Body of pancreas (tissue), 4 donors: Measurements from ENCODE around the gene GMDS. TPM values are rescaled to one million over a fixed set of nuclear protein-coding genes. Genes with fewer than 3 reads are reported as not detected.

Experiments
- ATAC-seq: fragments of 150-250 bp; one replicate; pipeline ENCODE4 v1.9.1; 2016
- DNase-seq, 4 donors: peaks; one replicate each; pipeline ENCODE4 v3.0.0-alpha.2; 2019
- H3K27ac ChIP-seq, 4 donors: fragments of 200-600 bp; sonication (generic); 1 replicate in 3 of 4; 2 replicates in 1 of 4; pipeline versions ENCODE4 v1.5.1 to v1.6.1; 2016 to 2019; ENCODE audit warnings: mild to moderate bottlenecking in 1 of 4, mixed read lengths in 1 of 4, moderate library complexity in 1 of 4
- H3K27me3 ChIP-seq, 2 donors: fragments of 200-600 bp; sonication (generic); one replicate each; pipeline ENCODE4 v1.6.0; 2016; ENCODE audit warnings: mild to moderate bottlenecking in 1 of 2
- H3K36me3 ChIP-seq, 2 donors: fragments of 200-600 bp; sonication (generic); replicated peaks in 1 of 2; 2 replicates each; pipeline ENCODE4 v1.5.1; 2016; ENCODE audit warnings: low read depth in 2 of 2; ENCODE audit not compliant: insufficient read depth in 1 of 2
- H3K4me1 ChIP-seq: fragments of 200-600 bp; sonication (generic); one replicate; pipeline ENCODE4 v1.6.0; 2016
- H3K4me3 ChIP-seq, 2 donors: fragments of 200-600 bp; sonication (generic); 1 replicate in 1 of 2; 2 replicates in 1 of 2; pipeline ENCODE4 v1.5.1; 2016 to 2019
- H3K9me3 ChIP-seq, 3 donors: fragments of 200-600 bp; sonication (generic); 1 replicate in 2 of 3; 2 replicates in 1 of 3; pipeline ENCODE4 v1.5.1; 2016
- CTCF ChIP-seq, 7 experiments: fragments of 450-650 bp in 4 of 7; fragments of 200-600 bp in 3 of 7; sonication (generic) in 3 of 7; IDR thresholded peaks; one replicate each; pipeline ENCODE4 v1.5.1; 2016 to 2019; ENCODE audit warnings: antibody characterized with exemption in 7 of 7
- POLR2A ChIP-seq, 3 donors: fragments of 450-650 bp; IDR thresholded peaks; one replicate each; pipeline ENCODE4 v1.6.1; 2016; ENCODE audit warnings: antibody characterized with exemption in 3 of 3, mild to moderate bottlenecking in 2 of 3
- WGBS, 2 donors: methylation state at CpG; one replicate each; pipeline ENCODE4 v1.1.5; 2017; 5-methylcytosine and 5-hydroxymethylcytosine counted together
- intact Hi-C: fragments of 100-400 bp; cut with DNase I; formaldehyde crosslinking; loops from one replicate; pipeline ENCODE4 v1.15.1; 2023
- total RNA-seq, 2 donors: library from RNA; depleted of rRNA; stranded (reverse); fragments of >200 nt; gene quantifications; one replicate each; pipeline ENCODE4 v1.1.0, GENCODE V29; 2016

Gene GMDS
- total RNA-seq, 2 donors from 2014 or later: 34.5 to 63.3 TPM

GRCh38 chr6:1679688-1680068 is 565.7 kb downstream of the GMDS start:
- TF ChIP-seq POLR2A (IDR thresholded peaks at IDR 0.05): no peak
- TF ChIP-seq CTCF (IDR thresholded peaks at IDR 0.05): no peak
- Histone ChIP-seq H3K4me1 (peaks cover 23% of the 10 kb centered on the region), H3K36me3 (no peaks in the 10 kb centered on the region), H3K9me3 (no peaks in the 10 kb centered on the region), H3K27ac (no peak overlapping the region), H3K4me3 (no peak overlapping the region), H3K27me3 (no peaks in the 10 kb centered on the region)
- DNase-seq (no peak), ATAC-seq (no peak)
- WGBS, 2 donors: 29 to 30% methylated on average over 2 of the region's 2 CpGs
- intact Hi-C loops: no loop called here

- no peak for TF ChIP-seq CTCF (IDR thresholded peaks at IDR 0.05)
- TF ChIP-seq POLR2A (IDR thresholded peaks at IDR 0.05): no peak
- peak overlapping the region in 2 of 4 donors; percentile 36 to 50 for H3K27ac ChIP-seq
- DNase-seq (no peak), ATAC-seq (no peak)
- H3K36me3 ChIP-seq: no peaks in the 10 kb centered on the region
- intact Hi-C loops: no loop called here
- H3K9me3 ChIP-seq: no peaks in the 10 kb centered on the region
- 73 to 76% methylated on average over 13 of the region's 13 CpGs for WGBS, 2 donors
- no peaks in the 10 kb centered on the region for H3K27me3 ChIP-seq
- H3K4me3 ChIP-seq: no peak overlapping the region
- H3K4me1 ChIP-seq: peaks cover 23% of the 10 kb centered on the region
Observed at GRCh38 chr6:1679031-1679687, 566.2 kb downstream of the GMDS start.

- no peaks in the 10 kb centered on the region for H3K9me3 ChIP-seq
- TF ChIP-seq POLR2A (IDR thresholded peaks at IDR 0.05) (no peak), CTCF (IDR thresholded peaks at IDR 0.05) (no peak)
- no peaks in the 10 kb centered on the region for H3K36me3 ChIP-seq
- WGBS, 2 donors: 4% methylated on average over 3 of the region's 3 CpGs
- H3K27ac ChIP-seq: peak overlapping the region in 2 of 4 donors; percentile 36 to 50
- ATAC-seq: peak; percentile 89
- peaks cover 23% of the 10 kb centered on the region for H3K4me1 ChIP-seq
- no peak overlapping the region for H3K4me3 ChIP-seq
- intact Hi-C loops: no loop called here
- peak; percentile 54 to 81 (median 72) for DNase-seq
- no peaks in the 10 kb centered on the region for H3K27me3 ChIP-seq
Observed at GRCh38 chr6:1678201-1678600, 567.2 kb downstream of the GMDS start.

- WGBS, 2 donors: 92 to 98% methylated on average over 2 of the region's 2 CpGs
- intact Hi-C loops: no loop called here
Observed at GRCh38 chr6:1672379-1672778, 573.0 kb downstream of the GMDS start.

More at GRCh38 chr6:1672379-1672778, 573.0 kb downstream of the GMDS start:
- H3K27me3 ChIP-seq: no peaks in the 10 kb centered on the region
- no peak for ATAC-seq
- no peaks in the 10 kb centered on the region for H3K36me3 ChIP-seq
- no peak for TF ChIP-seq CTCF (IDR thresholded peaks at IDR 0.05)
- TF ChIP-seq POLR2A (IDR thresholded peaks at IDR 0.05): no peak
- no peak overlapping the region for H3K4me3 ChIP-seq
- H3K27ac ChIP-seq: no peak overlapping the region
- DNase-seq: no peak
- H3K9me3 ChIP-seq: no peaks in the 10 kb centered on the region
- no peaks in the 10 kb centered on the region for H3K4me1 ChIP-seq
